IPS DF 6.9 (cell line): ENCODE data around the gene PRPS1.
"Not testable (repeated sequence)": the region's sequence is repeated elsewhere in the genome, so short reads cannot be mapped to it uniquely, and the experiment has no call there.

ENCODE experiments used
- DNase-seq: peaks from one replicate; pipeline ENCODE4 v3.0.0-alpha.2; 2013; ENCODE audit warnings: low read depth, low spot score
- H3K27ac ChIP-seq: one replicate; pipeline ENCODE4 v1.5.1; 2013; ENCODE audit warnings: low read length, control low read depth
- H3K27me3 ChIP-seq: 2 replicates; pipeline ENCODE4 v1.6.1; 2013; ENCODE audit warnings: mild to moderate bottlenecking, low read length; ENCODE audit not compliant: control insufficient read depth, insufficient read depth
- H3K36me3 ChIP-seq: 2 replicates; pipeline ENCODE4 v1.6.1; 2013; ENCODE audit warnings: low read length; ENCODE audit not compliant: control insufficient read depth, insufficient read depth
- H3K4me1 ChIP-seq: 2 replicates; pipeline ENCODE4 v1.6.1; 2013; ENCODE audit warnings: low read length; ENCODE audit not compliant: control insufficient read depth, insufficient read depth
- H3K4me3 ChIP-seq: 2 replicates; pipeline ENCODE4 v1.5.1; 2013; ENCODE audit warnings: mild to moderate bottlenecking, low read length
- H3K9me3 ChIP-seq: 2 replicates; pipeline ENCODE4 v1.6.1; 2013; ENCODE audit warnings: low read length, inconsistent platforms; ENCODE audit not compliant: control insufficient read depth, insufficient read depth
- WGBS: extraction: QIAGEN DNeasy Blood & Tissue Kit; methylation state at CpG from one replicate; pipeline ENCODE4 v1.1.7; 2013; ENCODE audit warnings: mixed read lengths, missing lambda C conversion rate; ENCODE audit not compliant: insufficient read length, insufficient coverage; 5-methylcytosine and 5-hydroxymethylcytosine counted together

PRPS1 gene

GRCh38 chrX:107602694-107603239 lies 25.5 kb upstream of the PRPS1 start:
- Histone ChIP-seq H3K27ac (no peak overlapping the region), H3K36me3 (no peaks in the 10 kb centered on the region), H3K27me3 (no peaks in the 10 kb centered on the region), H3K4me3 (no peak overlapping the region), H3K9me3 (no peaks in the 10 kb centered on the region), H3K4me1 (no peaks in the 10 kb centered on the region)
- WGBS, result no CpG with 5 or more reads among the region's 21 CpGs
- DNase-seq, result no peak

DNA sequence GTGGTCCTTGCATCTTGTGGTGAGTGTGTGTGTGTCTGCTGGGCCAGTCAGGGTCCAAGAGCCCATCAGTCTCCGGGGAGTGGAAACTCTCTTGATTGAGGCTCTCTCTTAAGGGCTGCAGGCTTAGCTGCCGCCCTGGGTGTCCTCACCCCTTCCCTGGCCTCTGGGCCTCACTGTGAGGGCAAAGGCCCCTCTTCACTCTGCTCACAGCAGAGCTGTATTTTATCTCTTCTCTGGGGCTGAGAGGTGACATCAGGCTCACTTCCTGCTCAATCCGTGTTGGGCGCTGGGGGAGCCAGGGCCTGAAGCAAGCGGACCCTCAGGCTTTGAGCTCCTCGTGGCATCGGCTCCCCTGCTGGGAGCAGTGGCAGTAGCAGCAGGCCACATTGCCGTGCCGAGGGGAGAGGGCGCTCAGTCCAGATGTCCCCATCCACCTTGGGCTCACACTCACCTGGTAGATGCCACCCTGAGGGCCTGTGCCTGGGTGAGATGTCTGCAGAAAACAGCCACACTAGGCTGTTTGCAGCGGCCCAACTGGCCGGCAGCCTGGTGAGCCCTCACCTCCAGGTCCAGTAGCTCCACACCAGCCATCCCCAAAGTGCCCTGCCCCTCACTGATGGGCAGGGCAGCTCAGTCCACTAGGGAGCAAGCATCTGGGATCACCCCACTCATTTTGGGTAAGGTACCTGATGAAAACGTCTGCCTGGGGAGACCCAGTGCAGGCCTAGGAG lies 24.7 kb upstream of the PRPS1 start:
- no peak overlapping the region for H3K4me3 ChIP-seq
- H3K36me3 ChIP-seq, result no peaks in the 10 kb centered on the region
- no peaks in the 10 kb centered on the region for H3K4me1 ChIP-seq
- no CpG with 5 or more reads among the region's 13 CpGs for WGBS
- H3K27ac ChIP-seq, result no peak overlapping the region
- DNase-seq, result no peak
- no peaks in the 10 kb centered on the region for H3K27me3 ChIP-seq
- no peaks in the 10 kb centered on the region for H3K9me3 ChIP-seq

DNA sequence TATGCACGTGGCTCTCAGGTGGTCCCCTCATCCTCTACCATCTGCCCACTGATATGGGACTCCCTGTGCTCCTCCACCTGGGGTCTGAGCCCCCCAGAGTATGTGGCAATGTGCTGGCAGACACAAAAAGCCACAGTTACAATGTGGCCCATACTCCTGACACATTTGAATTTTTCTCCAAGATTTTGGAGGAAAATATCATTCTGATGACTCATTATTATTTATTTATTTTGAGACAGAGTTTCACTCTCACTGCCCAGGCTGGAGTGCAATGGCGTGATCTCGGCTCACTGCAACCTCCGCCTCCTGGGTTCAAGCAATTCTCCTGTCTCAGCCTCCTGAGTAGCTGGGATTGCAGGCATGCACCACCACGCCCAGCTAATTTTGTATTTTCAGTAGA lies 19.2 kb upstream of the PRPS1 start:
- WGBS, result no CpG with 5 or more reads among the region's 5 CpGs
- not testable (repeated sequence) for H3K27me3 ChIP-seq, DNase-seq, H3K36me3 ChIP-seq, H3K4me3 ChIP-seq, H3K27ac ChIP-seq, H3K4me1 ChIP-seq, H3K9me3 ChIP-seq

DNA sequence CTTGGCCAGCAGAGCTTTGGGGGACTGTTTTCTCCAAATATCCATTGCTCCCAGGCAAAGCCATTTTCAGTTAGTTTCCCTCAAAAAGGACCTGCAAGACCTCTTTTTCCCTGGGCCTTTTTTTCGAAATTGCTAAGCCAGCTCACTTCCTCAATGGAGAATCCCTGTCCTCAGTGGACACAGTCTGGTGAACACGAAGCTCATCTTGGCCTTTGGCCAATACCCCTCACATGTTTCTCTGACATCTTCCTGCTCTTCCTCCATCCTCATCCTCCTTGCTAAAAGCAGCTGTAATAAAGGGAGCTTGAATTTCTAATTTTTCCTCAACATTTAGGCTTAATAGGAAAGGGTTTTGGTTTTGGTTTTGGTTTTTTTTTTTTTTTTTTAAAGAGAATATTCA lies 17.6 kb upstream of the PRPS1 start:
- H3K4me1 ChIP-seq, result no peaks in the 10 kb centered on the region
- H3K9me3 ChIP-seq, result no peaks in the 10 kb centered on the region
- no peaks in the 10 kb centered on the region for H3K36me3 ChIP-seq
- H3K27me3 ChIP-seq, result no peaks in the 10 kb centered on the region
- H3K27ac ChIP-seq, result no peak overlapping the region
- no peak for DNase-seq
- WGBS, result no CpG with 5 or more reads among the region's 2 CpGs
- H3K4me3 ChIP-seq, result no peak overlapping the region

GRCh38 chrX:107619885-107620322 lies 8.4 kb upstream of the PRPS1 start:
- H3K9me3 ChIP-seq, result no peaks in the 10 kb centered on the region
- DNase-seq, result no peak
- H3K27me3 ChIP-seq, result no peaks in the 10 kb centered on the region
- H3K36me3 ChIP-seq, result no peaks in the 10 kb centered on the region
- no peak overlapping the region for H3K4me3 ChIP-seq
- WGBS, result no CpG with 5 or more reads among the region's 7 CpGs
- no peak overlapping the region for H3K27ac ChIP-seq
- H3K4me1 ChIP-seq, result no peaks in the 10 kb centered on the region

DNA sequence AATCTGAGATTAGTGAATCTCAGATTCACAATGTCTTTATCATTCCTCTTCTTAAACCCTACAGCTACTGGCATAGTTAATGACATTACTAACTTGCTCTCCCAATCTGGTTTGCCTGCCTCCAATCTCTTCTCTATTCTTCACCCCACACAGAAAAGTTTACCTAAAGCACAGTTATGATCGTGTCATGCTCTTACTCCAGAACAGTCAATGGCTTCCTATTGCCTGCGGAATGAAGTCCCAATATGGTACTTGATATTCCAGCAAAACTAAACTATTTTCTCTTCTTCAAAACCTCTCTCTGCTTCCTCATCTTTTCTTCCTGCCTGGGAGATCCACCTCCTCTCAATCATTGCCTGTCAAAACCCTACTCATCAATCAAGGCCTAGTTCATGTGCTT lies 3.4 kb upstream of the PRPS1 start:
- no peak for DNase-seq
- Histone ChIP-seq H3K36me3 (no peaks in the 10 kb centered on the region), H3K27ac (no peak overlapping the region), H3K4me1 (no peaks in the 10 kb centered on the region), H3K9me3 (no peaks in the 10 kb centered on the region), H3K4me3 (no peak overlapping the region), H3K27me3 (no peaks in the 10 kb centered on the region)
- WGBS, result no CpG with 5 or more reads among the region's 2 CpGs

DNA sequence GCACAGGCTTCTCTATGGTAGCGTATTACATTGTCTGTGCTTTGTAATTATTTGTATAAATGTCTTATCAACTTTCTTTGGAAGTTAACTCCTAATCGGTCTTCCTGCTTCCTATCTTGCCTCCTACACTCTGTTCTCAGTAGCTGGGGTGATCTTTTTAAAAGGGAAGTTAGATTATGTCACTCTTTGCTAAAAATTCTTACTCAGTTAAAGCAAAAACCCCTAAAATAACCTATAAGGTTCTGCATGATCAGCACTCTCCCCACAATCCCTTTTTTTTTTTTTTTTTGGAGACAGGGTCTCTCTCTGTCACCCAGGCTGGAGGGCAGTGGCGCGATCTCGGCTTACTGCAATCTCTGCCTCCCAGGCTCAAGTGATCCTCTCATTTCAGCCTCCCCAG lies 2.6 kb upstream of the PRPS1 start:
- no peak overlapping the region for H3K4me3 ChIP-seq
- no peak for DNase-seq
- H3K36me3 ChIP-seq, result no peaks in the 10 kb centered on the region
- no peaks in the 10 kb centered on the region for H3K27me3 ChIP-seq
- no CpG with 5 or more reads among the region's 5 CpGs for WGBS
- H3K4me1 ChIP-seq, result no peaks in the 10 kb centered on the region
- no peak overlapping the region for H3K27ac ChIP-seq
- H3K9me3 ChIP-seq, result no peaks in the 10 kb centered on the region

- no peaks in the 10 kb centered on the region for H3K36me3 ChIP-seq
- no peak overlapping the region for H3K27ac ChIP-seq
- no peak overlapping the region for H3K4me3 ChIP-seq
- WGBS, result no CpG with 5 or more reads among the region's 12 CpGs
- H3K4me1 ChIP-seq, result no peaks in the 10 kb centered on the region
- no peaks in the 10 kb centered on the region for H3K27me3 ChIP-seq
- no peaks in the 10 kb centered on the region for H3K9me3 ChIP-seq
- DNase-seq, result no peak
Measured at GRCh38 chrX:107626481-107626880, 1.8 kb upstream of the PRPS1 start.

- DNase-seq, result no peak
- Histone ChIP-seq H3K4me3 (no peak overlapping the region), H3K36me3 (no peaks in the 10 kb centered on the region), H3K9me3 (no peaks in the 10 kb centered on the region), H3K4me1 (no peaks in the 10 kb centered on the region), H3K27me3 (no peaks in the 10 kb centered on the region), H3K27ac (no peak overlapping the region)
- WGBS, result no CpG with 5 or more reads among the region's 2 CpGs
Measured at GRCh38 chrX:107626916-107627315, 1.4 kb upstream of the PRPS1 start.

DNA sequence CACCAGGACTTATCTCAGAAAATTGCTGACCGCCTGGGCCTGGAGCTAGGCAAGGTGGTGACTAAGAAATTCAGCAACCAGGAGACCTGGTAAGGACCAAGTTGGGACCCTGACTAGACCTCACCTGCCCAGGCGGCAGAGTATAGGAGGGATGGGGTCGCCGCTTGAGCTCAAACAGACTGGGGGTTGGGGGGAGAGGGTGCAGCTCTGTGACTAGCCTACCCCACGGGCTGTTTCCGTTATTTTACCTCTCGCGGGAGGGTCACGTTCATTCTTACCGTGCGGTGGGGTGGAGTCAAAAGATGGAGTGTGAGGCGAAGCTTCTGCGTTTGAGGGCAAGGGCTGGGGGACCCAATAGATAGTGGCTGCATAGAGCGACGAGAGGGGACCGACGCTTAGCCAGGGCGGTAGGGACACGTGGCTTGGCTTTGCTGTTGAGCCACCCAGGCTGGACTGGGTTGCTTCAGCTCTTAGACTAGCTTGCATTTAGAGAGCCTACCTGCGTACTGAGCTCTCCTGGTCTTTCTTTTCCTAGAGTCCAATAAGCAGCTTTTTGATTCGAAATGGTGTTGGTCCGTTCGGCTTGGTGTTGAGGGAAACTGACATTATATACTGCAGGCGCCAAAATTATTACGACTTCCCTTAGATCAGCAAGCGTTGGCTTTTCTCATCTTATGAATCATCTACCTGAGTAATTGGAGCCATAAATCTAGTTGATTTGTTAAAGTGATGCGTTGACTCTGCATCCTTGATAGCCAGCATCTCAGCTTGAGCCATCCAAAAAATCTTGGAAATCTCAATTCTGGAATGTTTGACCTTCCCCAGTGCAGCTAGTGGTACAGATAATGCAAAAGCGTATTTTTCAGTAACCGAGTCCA lies 591 bp downstream of the PRPS1 start:
- Histone ChIP-seq H3K27me3 (no peaks in the 10 kb centered on the region), H3K4me1 (no peaks in the 10 kb centered on the region), H3K27ac (no peak overlapping the region), H3K36me3 (no peaks in the 10 kb centered on the region), H3K4me3 (peak overlapping the region; percentile 83; the same call in 1 of the 2 replicates), H3K9me3 (no peaks in the 10 kb centered on the region)
- DNase-seq, result no peak
- no CpG with 5 or more reads among the region's 29 CpGs for WGBS
